Measurements from ENCODE around the gene WDR90. TPM values are rescaled to one million over a fixed set of nuclear protein-coding genes. Genes with fewer than 3 reads are reported as not detected.
A peak's percentile ranks its signal among the peaks of the same experiment; 100 is the strongest.
"Not testable (repeated sequence)": the region's sequence is repeated elsewhere in the genome, so short reads cannot be mapped to it uniquely, and the experiment has no call there.

The WDR90 gene
- polyA plus RNA-seq, 1 donor from 2014 or later, result 0.54 TPM

DNA sequence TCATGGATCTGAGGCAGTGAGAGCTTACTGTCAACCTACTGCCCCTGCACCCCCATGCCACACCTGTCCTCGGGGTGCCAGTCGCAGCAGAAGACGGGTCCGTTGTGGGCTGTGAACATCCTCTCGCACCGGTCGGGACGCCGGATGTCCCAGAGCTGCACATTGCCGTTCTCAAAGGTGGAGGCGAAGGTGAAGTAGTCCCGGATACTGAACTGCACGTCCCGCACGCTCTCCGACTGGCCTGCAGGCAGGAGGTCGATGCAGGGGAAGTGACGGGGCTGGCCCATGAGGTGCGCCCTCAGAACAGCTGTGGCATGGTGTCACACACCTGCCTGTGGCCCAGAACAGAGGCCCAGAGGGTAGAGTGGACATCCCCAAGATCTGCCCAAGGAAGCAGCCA lies 38.3 kb downstream of the WDR90 start:
- no peaks in the 10 kb centered on the region for H3K36me3 Mint-ChIP-seq
- peaks cover 2 to 13% (median 10%) of the 10 kb centered on the region in 3 donors for H3K4me1 Mint-ChIP-seq
- peak overlapping the region in 1 of 3 donors; percentile 76 for H3K27ac Mint-ChIP-seq
- no peaks in the 10 kb centered on the region for H3K27me3 Mint-ChIP-seq
- H3K9me3 Mint-ChIP-seq, result no peaks in the 10 kb centered on the region
- H3K4me3 Mint-ChIP-seq, result peak overlapping the region in 2 of 4 donors; percentile 17 to 69

DNA sequence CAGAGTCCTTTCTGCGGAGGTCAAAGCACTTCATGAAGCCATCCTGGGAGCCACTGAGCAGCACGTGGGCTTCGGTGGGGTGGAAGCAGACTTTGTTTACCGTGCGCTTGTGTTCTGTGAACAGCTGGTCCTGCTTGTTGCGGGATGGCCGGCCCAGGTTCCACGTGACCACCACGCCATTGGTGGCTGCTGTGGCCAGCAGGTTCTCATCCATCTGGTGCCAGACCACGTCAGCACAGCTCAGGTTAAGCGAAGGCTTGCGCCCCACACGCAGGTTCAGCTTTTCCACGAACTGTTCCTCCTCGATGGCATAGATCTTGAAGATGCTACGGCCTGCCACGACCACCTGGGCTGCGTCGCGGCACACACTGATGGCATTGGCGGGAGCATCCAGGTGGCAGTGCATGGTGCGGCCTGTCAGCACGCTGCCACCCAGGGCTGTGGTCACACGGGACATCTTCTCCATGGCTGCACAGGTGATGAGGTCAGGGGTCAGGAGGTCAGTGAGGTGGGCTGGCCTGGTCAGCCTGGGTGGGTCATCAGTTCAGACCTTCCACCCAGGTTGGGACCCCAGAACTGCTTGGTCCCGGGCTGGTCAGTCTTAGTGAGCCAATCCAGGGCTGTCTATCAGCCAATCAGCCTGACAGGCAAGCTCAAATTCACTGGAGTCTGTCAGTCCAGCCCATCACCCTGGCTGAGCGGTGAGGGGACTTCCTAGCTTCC lies 40.2 kb downstream of the WDR90 start:
- H3K4me1 Mint-ChIP-seq, result peaks cover 4 to 12% (median 10%) of the 10 kb centered on the region in 3 donors

DNA sequence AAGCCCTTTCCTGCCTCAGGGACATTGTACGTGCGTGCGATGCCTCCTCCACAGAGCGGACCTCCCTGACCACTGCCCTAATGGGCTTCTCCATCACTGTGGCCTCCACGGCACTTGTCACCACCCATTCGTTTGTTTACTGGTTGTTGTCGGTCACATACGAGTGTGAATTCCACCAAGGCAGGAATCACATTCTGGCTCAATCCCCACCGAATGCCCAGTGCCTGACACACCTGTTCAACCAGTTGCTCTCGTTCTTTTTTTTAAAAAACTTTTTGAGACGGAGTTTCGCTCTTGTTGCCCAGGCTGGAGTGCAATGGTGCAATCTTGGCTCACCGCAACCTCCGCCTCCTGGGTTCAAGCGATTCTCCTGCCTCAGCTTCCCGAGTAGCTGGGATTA lies 42.1 kb downstream of the WDR90 start:
- Mint-ChIP-seq H3K4me1 (peaks cover 6 to 16% (median 10%) of the 10 kb centered on the region in 3 donors), H3K27ac (peak overlapping the region in 2 of 3 donors; percentile 92 to 94), H3K4me3 (peak overlapping the region in 3 of 4 donors; percentile 89 to 96 (median 92))
- H3K36me3 Mint-ChIP-seq, H3K9me3 Mint-ChIP-seq, H3K27me3 Mint-ChIP-seq: not testable (repeated sequence)

More for the DNA sequence above, 40.2 kb downstream of the WDR90 start:
- Mint-ChIP-seq H3K27me3 (no peaks in the 10 kb centered on the region), H3K36me3 (no peaks in the 10 kb centered on the region), H3K9me3 (no peaks in the 10 kb centered on the region), H3K27ac (peak overlapping the region in 1 of 3 donors; percentile 92), H3K4me3 (peak overlapping the region; percentile 88 to 98 (median 94))

DNA sequence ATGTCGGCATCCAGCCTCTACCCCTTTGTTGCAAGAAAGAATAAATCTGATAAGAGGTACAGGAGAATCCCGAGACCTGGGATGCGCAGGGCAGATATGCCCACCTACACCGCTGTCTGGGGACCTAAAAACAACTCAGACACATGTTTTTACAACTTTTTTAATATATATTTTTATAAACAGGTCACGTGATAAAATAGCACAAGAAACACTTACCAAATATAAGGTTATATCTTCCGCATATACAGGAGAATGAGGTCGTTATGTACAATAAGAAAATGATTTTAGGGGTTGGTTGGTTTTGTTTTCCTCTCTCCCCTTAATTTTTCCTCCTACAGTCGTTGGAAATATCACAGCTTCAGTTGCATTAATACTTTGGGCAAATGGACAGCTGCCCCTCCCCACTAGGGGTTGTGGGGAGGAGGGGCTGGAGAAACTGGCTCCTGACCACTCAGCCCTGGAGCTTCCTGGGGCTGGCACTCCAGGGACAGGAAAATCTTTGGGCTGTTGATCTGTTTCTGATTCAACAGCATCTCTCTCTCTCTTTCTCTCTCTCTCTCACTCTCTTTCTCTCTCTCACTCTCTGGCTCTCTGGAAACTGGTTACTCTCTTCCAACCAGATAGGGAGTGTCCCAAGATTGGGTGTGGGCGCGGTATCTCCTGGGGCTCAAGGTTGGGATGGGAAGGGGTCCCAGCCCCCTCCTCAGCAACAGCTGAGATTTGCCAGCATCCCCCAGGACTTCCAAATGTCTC lies 43.4 kb downstream of the WDR90 start:
- peaks cover 6% of the 10 kb centered on the region for H3K27me3 Mint-ChIP-seq
- H3K27ac Mint-ChIP-seq, result peak overlapping the region in 1 of 3 donors; percentile 51
- H3K9me3 Mint-ChIP-seq, result no peaks in the 10 kb centered on the region
- H3K4me1 Mint-ChIP-seq, result peaks cover 8 to 16% (median 10%) of the 10 kb centered on the region in 3 donors
- peak overlapping the region; percentile 30 to 92 (median 76) for H3K4me3 Mint-ChIP-seq
- no peaks in the 10 kb centered on the region for H3K36me3 Mint-ChIP-seq

DNA sequence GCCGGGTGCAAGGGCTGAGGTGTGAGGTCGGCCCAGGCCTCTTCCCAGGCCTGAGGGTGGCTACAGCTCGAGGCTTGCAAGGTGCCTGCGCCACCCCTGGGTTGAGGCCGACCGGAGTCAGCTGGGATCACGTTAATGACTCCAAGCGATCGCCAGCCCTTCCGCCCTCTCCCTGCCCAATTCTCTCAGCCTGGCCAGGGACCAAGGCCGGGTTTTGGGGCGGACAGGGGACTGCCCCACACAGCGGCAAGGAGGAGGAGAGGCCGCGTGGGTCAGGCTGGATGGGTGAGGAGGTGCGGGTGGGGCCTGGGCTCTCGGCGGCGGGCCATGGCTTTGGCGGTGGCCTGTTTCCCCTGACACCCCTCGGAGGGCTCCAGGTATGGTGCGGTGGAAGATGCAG lies 44.2 kb downstream of the WDR90 start:
- H3K4me1 Mint-ChIP-seq, result peaks cover 8 to 16% (median 10%) of the 10 kb centered on the region in 3 donors
- H3K27ac Mint-ChIP-seq, result no peak overlapping the region
- peak overlapping the region in 2 of 4 donors; percentile 65 to 92 for H3K4me3 Mint-ChIP-seq

GRCh38 chr16:693766-694165 lies 44.6 kb downstream of the WDR90 start:
- H3K4me3 Mint-ChIP-seq, result peak overlapping the region in 2 of 4 donors; percentile 25 to 65
- no peak overlapping the region for H3K27ac Mint-ChIP-seq
- H3K27me3 Mint-ChIP-seq, result peaks cover 6% of the 10 kb centered on the region
- peaks cover 8 to 16% (median 10%) of the 10 kb centered on the region in 3 donors for H3K4me1 Mint-ChIP-seq
- no peaks in the 10 kb centered on the region for H3K9me3 Mint-ChIP-seq
- H3K36me3 Mint-ChIP-seq, result no peaks in the 10 kb centered on the region

More for the DNA sequence above, 44.2 kb downstream of the WDR90 start:
- peaks cover 6% of the 10 kb centered on the region for H3K27me3 Mint-ChIP-seq
- no peaks in the 10 kb centered on the region for H3K36me3 Mint-ChIP-seq
- H3K9me3 Mint-ChIP-seq, result no peaks in the 10 kb centered on the region

- peak overlapping the region in 1 of 3 donors; percentile 71 for H3K27ac Mint-ChIP-seq
- peak overlapping the region; percentile 50 to 89 (median 76) for H3K4me3 Mint-ChIP-seq
- peaks cover 8 to 13% (median 10%) of the 10 kb centered on the region in 3 donors for H3K4me1 Mint-ChIP-seq
- no peaks in the 10 kb centered on the region for H3K9me3 Mint-ChIP-seq
- peaks cover 9% of the 10 kb centered on the region for H3K27me3 Mint-ChIP-seq
- no peaks in the 10 kb centered on the region for H3K36me3 Mint-ChIP-seq
Measured at GRCh38 chr16:694187-694862, 45.2 kb downstream of the WDR90 start.

DNA sequence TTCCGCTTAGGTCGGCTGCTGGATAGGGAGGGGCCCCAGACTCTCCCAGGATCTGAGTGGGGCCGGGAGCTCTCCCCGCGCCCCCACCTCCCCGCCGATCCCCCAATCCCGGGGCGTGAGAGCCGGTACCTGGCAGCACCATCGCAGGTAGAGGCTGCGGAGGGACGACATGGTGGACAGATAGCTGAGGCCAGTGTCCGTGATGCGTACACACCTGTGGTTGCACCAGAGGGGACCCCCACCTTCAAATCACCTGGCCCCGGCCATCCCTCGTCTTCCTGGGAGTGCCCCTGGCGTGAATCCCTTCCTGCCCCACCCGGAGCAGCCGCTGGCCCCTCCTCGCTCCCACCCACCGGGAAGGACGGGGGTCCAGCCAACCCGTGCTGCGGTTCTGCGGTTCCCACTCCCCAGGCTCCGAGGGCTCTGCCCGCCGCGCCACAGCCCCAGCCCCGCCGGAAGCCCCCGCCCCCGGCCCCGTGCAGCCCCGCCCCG lies 45.7 kb downstream of the WDR90 start:
- Mint-ChIP-seq H3K4me1 (peaks cover 8 to 12% (median 10%) of the 10 kb centered on the region in 3 donors), H3K27ac (peak overlapping the region in 1 of 3 donors; percentile 71), H3K9me3 (no peaks in the 10 kb centered on the region), H3K27me3 (peaks cover 9% of the 10 kb centered on the region), H3K36me3 (no peaks in the 10 kb centered on the region), H3K4me3 (peak overlapping the region in 2 of 4 donors; percentile 17 to 76)

DNA sequence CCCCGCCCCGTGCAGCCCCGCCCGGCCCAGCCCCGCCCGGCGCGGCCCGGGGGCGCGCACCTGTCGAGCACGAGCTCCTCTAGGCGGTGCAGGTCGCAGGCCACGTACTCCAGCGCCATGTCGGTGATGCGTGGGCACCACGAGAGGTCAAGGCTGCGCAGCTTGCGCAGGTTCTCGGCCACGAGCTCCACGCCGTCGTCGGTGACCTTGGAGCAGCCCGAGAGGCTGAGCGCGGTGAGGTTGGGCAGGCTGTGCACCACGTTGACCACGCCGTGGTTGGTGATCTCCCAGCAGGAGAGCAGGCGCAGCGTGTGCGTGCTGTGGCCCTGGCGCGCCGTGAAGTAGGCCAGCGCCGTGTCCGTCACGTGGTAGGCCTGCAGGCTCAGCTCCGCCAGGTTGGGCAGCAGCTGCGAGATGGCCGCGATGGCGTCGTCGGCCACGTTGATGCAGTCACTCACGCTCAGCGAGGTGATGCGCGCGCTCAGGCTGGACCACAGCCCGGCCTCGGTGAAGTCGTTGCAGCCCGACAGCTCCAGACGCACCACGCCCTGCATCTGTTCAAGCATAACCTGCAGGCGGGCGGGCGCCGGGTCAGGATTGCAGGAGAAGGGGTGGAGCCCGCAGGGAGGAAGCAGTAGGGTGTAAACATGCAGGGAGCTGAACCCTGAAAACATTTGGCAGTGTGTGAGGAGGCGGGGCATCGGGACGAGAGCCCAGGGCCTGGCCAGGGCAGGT lies 46.4 kb downstream of the WDR90 start:
- H3K27me3 Mint-ChIP-seq, result peaks cover 9% of the 10 kb centered on the region
- H3K4me3 Mint-ChIP-seq, result peak overlapping the region; percentile 76 to 80 (median 78)
- no peaks in the 10 kb centered on the region for H3K9me3 Mint-ChIP-seq
- H3K27ac Mint-ChIP-seq, result peak overlapping the region in 2 of 3 donors; percentile 72 to 76
- H3K4me1 Mint-ChIP-seq, result peaks cover 5 to 12% (median 6%) of the 10 kb centered on the region in 3 donors
- H3K36me3 Mint-ChIP-seq, result no peaks in the 10 kb centered on the region

- Mint-ChIP-seq H3K9me3 (no peaks in the 10 kb centered on the region), H3K4me3 (peak overlapping the region in 1 of 4 donors; percentile 65), H3K27ac (no peak overlapping the region), H3K36me3 (peaks cover 2% of the 10 kb centered on the region), H3K4me1 (peaks cover 0 to 7% (median 4%) of the 10 kb centered on the region in 3 donors), H3K27me3 (peaks cover 22% of the 10 kb centered on the region)
Measured at GRCh38 chr16:698911-699671, 49.9 kb downstream of the WDR90 start.

DNA sequence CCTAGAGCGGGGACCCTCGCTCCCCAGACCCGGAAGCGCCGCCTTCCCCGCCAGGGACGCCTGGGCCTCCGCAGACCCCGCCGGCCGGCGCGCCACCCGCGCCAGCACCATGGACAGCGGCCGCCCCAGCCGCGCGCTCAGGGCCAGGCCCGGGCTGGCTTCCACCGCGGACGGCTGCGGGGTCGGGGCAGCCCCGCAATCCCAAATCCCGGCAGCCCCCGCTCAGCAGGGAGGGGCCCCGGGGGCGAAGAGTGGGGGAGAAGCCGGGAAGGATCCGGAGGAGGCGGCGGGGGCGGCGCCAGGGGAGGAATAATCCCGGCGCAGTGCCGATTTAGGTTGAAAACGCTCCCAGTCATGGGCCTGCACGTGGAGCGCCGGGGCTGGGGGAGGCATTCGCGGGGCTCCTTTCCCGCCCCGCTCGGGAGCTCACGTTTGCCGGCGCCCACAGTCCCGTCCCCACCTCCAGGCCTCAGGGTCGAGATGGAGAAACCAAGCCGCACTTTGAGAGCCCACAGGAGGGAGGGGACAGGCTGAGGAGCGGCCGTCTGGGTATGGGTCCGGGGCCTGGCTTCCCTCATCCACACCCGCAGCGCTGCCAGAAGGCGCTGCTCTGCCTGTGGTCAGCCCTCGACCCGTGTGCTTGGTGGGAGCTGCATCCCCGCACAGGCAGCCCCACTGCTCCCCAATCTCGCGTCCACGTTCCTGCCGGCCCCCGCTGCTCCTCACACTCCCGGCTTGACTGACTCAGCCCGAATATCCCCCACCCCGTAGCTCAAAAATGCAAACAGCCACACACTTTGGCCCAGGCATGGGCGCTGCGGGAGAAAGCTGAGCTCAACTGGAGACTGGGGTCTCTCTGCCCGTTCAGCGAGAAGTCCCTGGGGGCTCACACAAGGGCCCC lies 51.8 kb downstream of the WDR90 start:
- no peak overlapping the region for H3K27ac Mint-ChIP-seq
- H3K4me1 Mint-ChIP-seq, result peaks cover 0 to 3% (median 3%) of the 10 kb centered on the region in 3 donors
- H3K9me3 Mint-ChIP-seq, result no peaks in the 10 kb centered on the region
- peaks cover 18% of the 10 kb centered on the region for H3K27me3 Mint-ChIP-seq
- peaks cover 2% of the 10 kb centered on the region for H3K36me3 Mint-ChIP-seq
- H3K4me3 Mint-ChIP-seq, result no peak overlapping the region

DNA sequence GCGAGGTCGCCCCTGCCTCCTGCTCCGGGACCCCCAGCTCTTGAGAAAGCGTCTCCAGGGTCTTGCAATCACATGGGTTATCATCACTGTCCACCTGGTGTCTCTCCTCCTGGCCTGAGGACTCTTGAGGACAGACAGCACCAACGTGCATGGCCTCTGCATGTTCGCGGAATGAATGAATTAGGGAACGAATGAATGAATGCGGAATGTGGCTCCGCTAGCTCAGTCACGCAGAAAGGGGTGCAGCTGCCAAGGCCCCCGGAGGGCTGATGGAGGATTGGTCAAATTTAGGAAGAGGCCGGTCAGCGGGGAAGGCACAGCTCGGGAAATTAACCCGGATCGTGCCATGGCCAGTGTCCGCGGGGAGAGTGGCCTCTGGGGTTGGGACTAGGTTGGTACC lies 53.2 kb downstream of the WDR90 start:
- peaks cover 26% of the 10 kb centered on the region for H3K27me3 Mint-ChIP-seq
- no peaks in the 10 kb centered on the region for H3K9me3 Mint-ChIP-seq
- peaks cover 0 to 4% (median 3%) of the 10 kb centered on the region in 3 donors for H3K4me1 Mint-ChIP-seq
- peak overlapping the region in 1 of 4 donors; percentile 78 for H3K4me3 Mint-ChIP-seq
- peak overlapping the region in 1 of 3 donors; percentile 90 for H3K27ac Mint-ChIP-seq
- H3K36me3 Mint-ChIP-seq, result peaks cover 2% of the 10 kb centered on the region

DNA sequence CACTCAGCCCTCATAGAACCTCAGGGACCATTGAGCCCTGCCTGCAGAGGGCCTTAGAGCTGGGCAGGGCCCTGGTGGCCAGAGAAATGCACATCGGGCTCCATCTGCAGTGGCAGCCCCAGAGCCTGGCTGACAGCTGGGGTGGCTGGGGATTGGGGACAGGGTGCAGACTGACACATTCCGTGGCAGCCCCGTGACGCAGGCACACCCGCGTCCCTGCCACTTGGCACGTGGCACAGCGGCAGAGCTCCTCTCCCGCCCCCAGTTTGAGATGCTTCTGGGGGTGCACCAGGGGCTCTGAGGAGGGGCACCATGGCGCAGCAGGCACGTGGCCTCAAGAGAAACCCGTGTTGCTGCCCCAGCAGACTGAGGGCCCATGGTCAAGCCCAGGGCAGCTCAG lies 54.2 kb downstream of the WDR90 start:
- Mint-ChIP-seq H3K9me3 (no peaks in the 10 kb centered on the region), H3K4me3 (peak overlapping the region in 1 of 4 donors; percentile 43), H3K27me3 (peaks cover 34% of the 10 kb centered on the region), H3K4me1 (peaks cover 0 to 4% (median 3%) of the 10 kb centered on the region in 3 donors), H3K36me3 (peaks cover 2% of the 10 kb centered on the region), H3K27ac (no peak overlapping the region)
